Measurements from ENCODE around the gene SCFD2.

GRCh38 chr4:53274609-53275268 lies 91.1 kb downstream of the SCFD2 start:
- no peak for TF ChIP-seq CTCF (IDR thresholded peaks at IDR 0.05 in 4 of 5, conservative IDR thresholded peaks at IDR 0.05 in 1 of 5)
- no peak for TF ChIP-seq POLR2A (IDR thresholded peaks at IDR 0.05)
